HG02938 (cell line): Measurements from ENCODE around the gene IGF2R.

Experiments
- ATAC-seq: cut with Tn5 transposase; IDR thresholded peaks from one replicate; pipeline ENCODE4 v1.9.1; 2021; ENCODE audit warnings: mild to moderate bottlenecking, moderate library complexity; ENCODE audit not compliant: unreplicated experiment

IGF2R gene

GRCh38 chr6:160022101-160022500 is 53.2 kb downstream of the IGF2R start:
- no peak for ATAC-seq

DNA sequence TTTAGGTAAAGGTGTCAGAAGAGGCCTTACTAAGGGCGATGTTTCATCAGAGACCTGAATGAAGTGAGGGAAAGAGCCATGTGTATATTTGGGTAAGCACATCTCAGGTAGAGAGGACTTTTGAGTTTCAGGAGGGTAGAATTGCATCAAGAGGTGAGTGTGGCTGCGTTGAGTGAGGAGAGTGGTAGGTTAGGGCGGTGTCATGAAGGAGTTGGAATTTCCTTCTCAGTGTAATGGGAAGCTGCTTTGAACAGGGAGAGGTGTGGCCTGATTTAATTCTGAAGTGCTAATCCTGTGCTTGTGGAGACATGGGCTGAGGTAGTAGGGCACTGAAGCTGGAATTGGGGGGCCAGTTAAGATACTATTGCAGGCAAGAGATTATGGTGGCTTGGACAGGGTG is 53.9 kb downstream of the IGF2R start:
- no peak for ATAC-seq

DNA sequence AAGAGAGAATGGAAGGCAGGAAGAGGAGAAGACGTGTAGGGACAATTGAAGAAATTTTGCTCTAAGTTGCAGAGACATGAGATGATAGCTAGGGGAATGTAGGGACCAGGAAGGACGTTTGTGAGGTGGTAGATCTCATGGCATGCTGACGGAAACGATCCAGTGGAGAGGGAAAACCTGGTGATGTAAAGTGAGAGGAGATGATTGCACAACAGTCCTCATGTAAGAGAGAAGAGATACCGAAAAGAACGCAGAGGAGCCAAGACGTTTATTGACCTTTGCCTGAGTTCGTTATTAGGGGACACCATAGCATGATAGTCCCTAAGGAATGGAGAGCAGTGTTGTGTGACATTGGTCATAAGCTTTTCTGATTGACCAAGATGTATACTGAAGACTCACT is 55.3 kb downstream of the IGF2R start:
- ATAC-seq = no peak

GRCh38 chr6:160027076-160027475 is 58.2 kb downstream of the IGF2R start:
- no peak for ATAC-seq

DNA sequence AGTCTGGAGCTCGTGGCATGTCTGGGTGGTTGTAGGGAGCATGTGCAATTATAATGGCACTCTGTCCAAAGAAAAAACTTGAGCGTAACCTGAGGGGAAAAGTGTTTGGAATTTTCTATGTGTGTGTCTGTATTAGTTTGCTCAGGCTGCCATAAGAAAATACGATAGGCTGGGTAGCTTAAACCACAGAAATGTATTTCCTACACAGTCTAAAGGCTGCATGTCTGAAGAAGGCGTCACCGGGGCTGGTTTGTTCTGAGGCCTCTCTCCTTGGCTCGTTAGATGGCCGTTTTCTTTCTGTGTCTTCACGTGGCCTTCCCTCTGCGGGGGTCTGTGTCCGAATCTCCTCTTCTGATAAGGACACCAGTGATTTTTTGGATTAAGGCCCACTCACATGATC is 59.0 kb downstream of the IGF2R start:
- no peak for ATAC-seq

DNA sequence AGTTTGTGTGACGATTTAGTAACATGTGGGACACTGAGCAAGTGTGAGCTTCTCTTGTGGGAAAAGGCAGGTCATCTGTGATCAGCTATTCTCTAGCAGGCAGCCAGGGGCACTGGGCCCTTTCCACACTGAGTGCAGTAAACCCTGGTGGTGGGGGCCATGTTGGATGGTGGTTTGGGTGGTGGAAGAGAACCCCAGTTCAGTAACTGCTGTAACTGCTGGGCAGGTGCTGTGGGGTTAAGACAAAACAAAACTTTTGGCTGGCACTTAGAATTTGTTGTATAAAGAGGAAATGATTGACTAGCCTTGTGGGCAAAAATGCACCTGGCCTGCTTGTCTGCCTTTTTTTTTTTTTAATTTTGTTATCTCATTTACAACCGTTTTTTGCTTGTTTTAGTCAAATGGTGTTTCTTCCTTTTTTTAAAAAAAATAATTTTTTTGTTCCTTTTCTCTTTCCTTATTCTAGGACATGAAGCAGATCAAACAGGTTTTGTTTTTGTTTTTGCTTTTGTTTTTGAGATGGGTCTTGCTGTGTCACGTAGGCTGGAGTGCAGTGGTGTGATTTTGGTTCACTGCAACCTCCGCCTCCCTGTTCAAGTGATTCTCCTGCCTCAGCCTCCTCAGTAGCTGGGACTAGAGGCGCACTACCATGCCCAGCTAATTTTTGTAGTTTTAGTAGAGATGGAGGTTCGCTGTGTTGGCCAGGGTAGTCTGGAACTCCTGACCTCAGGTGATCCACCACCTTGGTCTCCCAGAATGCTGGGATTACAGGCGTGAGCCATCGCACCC is 59.8 kb downstream of the IGF2R start:
- ATAC-seq = no peak

DNA sequence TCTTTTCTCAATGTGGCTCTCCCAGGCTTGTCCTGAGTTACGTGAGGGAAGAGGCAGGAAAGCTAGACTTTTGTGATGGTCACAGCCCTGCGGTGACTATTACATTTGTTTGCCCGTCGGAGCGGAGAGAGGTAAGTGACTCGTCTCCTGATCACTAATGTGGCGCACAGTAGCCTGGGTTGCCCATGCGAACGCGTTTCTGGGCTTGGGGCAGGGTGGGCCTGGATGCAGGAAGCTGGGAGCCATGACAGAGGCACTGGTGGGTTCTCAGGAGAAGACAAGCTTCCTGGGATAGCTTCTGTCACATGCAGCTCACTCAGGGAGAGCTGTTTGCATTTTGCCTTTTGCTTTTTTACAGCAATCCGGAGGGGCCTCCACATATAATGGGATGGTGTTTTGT is 60.6 kb downstream of the IGF2R start:
- no peak for ATAC-seq

DNA sequence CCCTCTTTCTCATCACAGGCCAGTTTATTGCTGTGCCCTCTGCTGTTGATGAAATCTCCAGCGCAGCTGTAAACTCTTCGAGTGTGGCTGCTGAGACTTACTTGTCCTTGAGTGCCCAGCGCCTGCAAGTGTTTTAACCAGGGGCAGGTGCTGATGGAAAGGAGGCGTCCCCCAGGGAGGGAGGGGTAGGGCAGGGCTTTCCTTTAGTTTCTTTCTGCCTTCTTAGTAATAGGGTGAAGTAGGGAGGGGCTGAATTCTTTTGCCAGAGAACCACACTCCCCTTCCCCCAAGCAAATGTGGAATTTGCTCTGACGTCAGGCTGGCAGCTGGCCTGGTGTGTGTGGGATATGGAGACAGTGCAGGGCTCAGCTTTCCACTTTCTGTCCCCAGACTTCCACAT is 61.2 kb downstream of the IGF2R start:
- ATAC-seq = no peak

- no peak for ATAC-seq
These were observed 62.6 kb downstream of the IGF2R start for GRCh38 chr6:160031442-160031841.

DNA sequence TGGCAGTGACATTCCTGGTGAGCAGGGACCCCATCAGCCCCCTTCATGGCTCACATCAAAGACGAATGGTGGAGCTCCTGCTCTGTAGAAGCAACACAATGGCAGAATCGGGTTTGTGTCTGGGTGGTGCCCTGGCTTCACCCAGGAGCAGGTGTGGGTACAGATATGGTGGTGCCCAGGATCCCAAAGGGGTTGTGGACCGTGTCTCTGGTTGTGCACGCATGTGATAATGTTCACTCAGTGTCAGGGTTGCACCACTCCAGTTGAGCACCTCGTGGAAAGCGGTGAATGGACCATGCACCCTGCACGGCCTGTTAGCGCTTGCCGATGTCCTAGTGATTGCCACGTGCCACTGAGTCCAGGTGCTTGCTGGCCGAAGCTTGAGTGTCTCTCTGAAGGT is 63.0 kb downstream of the IGF2R start:
- ATAC-seq = no peak

- ATAC-seq = no peak
These were observed 63.7 kb downstream of the IGF2R start for GRCh38 chr6:160032538-160032937.

DNA sequence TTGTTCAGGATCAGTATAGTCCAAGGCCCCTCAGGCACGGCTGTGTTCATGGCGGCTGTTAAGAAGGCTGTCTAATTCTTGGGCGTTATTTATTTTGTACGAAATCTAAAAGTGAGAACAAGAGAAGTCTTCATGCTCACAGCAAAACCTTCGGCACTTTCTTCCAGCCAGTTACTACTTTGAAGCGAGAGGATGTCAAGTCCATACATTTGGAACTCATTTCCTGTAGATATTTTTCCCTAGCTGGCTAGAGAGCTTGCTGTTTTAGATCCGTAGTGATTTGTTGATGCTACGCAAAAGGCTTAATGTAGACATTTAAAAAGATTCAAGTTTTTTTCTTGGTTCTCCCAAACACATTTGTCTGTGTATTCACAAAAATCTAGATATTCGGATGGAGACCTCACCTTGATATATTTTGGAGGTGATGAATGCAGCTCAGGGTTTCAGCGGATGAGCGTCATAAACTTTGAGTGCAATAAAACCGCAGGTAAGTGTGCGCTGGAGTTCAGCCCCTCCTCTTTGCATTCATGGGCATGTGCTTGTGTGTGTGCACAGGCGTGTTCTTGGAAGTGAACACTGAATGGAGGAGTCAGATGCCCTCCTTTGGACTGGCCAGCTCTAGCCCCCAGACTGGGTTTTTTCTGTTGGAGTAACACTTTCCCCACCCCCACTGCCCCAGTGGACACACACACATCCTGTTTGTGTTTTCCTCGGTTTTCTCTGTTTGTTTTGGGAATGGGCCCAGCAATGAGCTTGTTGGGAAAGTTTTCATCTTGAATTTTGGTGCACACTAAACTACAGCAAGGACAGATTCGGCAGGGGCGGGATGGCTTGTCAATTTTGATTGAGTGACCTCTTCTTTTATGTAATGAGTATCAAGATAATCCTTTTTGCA is 65.4 kb downstream of the IGF2R start:
- ATAC-seq = no peak

DNA sequence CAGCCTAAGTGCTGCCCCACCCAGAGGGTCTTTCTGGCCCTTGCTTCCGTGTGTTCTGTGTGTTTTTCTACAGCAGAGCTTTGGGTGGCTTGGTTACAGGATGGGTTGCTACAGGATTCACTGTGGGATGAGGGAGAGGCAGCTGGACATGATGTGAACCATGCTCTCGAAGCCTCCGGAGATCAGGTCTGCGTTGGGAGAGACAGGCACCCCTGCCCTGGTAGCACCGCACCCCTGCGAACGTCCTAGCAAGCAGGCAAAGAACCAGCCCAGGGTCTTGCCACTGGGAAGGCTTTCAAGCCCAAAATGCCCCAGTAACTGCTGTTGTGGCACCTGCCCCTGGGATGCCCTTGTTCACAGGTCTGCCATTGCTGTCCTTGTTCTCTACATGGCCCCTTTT is 66.4 kb downstream of the IGF2R start:
- ATAC-seq = no peak

DNA sequence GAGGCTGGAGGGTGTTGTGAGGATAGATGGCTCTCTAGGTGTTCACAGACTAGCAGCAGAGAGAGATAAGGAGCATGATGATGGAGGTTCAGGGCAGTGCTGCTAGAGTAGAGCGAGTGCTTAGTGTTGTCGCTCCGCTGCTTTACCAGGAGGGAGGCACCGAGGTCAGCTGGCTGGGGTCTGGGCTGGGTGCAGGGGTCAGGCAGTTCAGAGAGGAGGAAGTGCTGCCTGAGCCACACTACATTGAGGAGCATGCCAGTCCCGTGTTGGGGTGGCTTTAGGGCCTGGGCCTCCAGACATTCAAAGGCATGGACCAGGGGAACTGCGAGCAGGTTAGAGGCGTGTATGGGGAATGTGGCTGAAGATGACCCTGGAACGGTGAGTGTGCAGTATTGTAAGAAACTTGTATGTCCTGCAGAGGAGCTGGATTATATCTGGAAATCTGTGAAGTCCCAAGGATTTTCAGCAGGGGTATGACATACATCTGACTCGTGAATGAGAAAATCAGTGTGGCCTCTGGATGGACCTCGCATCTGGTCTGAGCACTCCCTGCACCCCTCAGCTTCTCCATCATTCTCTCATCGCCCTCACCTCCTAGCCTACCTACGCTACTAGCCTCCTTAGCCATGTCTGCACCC is 66.9 kb downstream of the IGF2R start:
- ATAC-seq = no peak

- no peak for ATAC-seq
These were observed 67.4 kb downstream of the IGF2R start for GRCh38 chr6:160036331-160036695.

DNA sequence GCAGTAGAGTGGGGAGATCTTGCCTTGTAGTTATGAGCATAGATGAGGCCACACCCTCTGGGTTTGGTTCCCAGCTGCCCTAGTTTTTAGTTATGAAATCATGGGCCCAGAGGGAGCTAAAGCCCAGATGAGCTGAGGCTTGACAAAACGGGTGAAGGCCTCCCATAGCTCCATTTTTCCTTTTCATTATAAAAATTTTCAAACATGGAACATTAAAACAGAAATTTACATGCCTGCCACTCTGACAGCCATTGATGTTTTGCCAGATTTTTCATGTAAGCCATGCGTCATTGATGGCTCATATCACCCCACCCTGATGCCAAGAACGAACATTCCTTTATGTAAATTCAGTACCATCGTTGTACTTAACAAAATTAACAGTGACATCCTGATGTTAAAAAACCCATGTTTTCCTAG is 67.9 kb downstream of the IGF2R start:
- no peak for ATAC-seq

DNA sequence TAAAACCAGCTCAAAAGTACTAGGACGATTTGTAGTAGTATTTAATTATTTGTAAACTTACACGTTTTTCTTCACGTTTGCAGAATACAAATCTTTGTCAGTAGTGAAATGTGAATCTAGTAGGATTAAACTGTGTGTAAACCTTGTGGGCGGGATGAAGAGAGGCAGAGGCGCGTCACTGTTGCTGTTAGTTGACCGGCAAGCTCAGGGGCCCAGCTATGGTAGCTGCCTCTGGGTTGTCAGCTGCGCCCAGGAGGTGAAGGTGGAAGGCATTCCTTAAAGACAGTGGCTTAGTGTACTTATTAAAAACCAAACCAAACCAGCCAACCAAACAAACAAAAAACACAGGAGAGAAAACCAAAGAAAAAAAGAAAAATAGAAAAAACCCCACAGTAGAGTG is 69.6 kb downstream of the IGF2R start:
- ATAC-seq = no peak

GRCh38 chr6:160039441-160039840 is 70.6 kb downstream of the IGF2R start:
- ATAC-seq = no peak

GRCh38 chr6:160040055-160040454 is 71.2 kb downstream of the IGF2R start:
- no peak for ATAC-seq

DNA sequence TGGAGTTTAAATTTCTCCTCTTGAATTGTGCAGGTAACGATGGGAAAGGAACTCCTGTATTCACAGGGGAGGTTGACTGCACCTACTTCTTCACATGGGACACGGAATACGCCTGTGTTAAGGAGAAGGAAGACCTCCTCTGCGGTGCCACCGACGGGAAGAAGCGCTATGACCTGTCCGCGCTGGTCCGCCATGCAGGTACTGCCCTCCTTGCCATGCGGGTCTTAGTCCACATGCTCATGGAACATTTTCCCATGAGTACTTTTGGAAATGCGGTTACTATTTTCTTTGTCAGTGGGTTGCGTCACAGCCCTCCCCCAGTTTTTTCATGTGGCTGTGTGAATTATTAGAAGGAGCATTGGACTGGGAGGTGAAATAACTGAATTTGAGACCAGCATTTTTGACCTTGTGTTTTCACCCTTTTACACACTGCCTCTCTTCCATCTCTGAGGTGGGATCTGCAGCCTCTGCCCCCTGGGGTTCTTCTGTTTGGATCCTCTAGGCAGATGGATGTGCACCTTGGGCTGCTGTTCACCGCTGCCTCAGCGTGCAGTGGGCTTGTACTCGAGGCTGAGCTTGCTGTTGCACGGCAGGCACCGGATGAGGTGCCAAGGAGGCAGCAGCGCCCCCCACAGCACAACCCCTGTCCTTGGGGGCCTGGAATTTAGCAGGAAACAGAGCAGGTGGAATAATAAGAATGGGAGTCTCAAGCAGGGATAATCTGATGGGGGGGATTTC is 71.8 kb downstream of the IGF2R start:
- ATAC-seq = no peak

GRCh38 chr6:160041608-160042007 is 72.7 kb downstream of the IGF2R start:
- no peak for ATAC-seq
